D721Med (cell line): ENCODE data around the gene CDH16.
A peak's percentile ranks its signal among the peaks of the same experiment; 100 is the strongest.
"Not testable (repeated sequence)": the region's sequence is repeated elsewhere in the genome, so short reads cannot be mapped to it uniquely, and the experiment has no call there.

Source experiments
- DNase-seq: peaks from one replicate; pipeline ENCODE4 v3.0.0; 2011; ENCODE audit warnings: low spot score; ENCODE audit not compliant: insufficient read length
- FAIRE-seq: peaks from 2 replicates; lab custom pipeline; 2011; peaks lifted over from hg19 to GRCh38; lab: Jason Lieb, UNC
- TF ChIP-seq, protein P1 (sequence below): IDR thresholded peaks from 2 replicates; pipeline ENCODE4 v1.5.1; 2012; ENCODE audit warnings: mild to moderate bottlenecking, control low read depth; ENCODE audit not compliant: insufficient read depth; ENCODE audit errors: missing control alignments

The CDH16 gene

DNA sequence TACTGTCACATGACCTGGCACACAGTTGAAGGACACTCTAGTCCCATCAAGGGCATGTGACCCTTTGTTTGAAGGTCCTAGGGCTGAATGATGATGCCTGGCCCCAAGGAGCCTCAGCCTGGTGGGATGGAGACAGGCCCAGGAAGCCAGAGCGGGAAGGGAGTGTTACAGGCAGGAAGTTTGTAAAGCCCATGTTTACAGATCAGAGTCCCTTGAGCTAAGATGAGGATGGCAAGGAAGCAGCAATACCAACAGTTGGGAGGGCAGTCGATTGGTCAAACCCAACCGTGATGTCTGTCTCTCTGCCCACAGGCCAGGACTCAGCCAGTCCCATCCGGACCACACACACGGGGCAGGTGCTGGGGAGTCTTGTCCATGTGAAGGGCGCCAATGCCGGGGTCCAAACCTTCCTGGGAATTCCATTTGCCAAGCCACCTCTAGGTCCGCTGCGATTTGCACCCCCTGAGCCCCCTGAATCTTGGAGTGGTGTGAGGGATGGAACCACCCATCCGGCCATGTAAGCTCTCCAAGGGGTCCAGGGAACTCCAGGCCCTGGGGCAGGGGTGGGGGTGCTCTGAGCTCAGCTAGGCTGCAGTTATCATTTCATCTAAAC, 19.1 kb upstream of the CDH16 start:
- TF ChIP-seq, protein P1, sequence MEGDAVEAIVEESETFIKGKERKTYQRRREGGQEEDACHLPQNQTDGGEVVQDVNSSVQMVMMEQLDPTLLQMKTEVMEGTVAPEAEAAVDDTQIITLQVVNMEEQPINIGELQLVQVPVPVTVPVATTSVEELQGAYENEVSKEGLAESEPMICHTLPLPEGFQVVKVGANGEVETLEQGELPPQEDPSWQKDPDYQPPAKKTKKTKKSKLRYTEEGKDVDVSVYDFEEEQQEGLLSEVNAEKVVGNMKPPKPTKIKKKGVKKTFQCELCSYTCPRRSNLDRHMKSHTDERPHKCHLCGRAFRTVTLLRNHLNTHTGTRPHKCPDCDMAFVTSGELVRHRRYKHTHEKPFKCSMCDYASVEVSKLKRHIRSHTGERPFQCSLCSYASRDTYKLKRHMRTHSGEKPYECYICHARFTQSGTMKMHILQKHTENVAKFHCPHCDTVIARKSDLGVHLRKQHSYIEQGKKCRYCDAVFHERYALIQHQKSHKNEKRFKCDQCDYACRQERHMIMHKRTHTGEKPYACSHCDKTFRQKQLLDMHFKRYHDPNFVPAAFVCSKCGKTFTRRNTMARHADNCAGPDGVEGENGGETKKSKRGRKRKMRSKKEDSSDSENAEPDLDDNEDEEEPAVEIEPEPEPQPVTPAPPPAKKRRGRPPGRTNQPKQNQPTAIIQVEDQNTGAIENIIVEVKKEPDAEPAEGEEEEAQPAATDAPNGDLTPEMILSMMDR = no peak
- no peak for FAIRE-seq
- no peak for DNase-seq

DNA sequence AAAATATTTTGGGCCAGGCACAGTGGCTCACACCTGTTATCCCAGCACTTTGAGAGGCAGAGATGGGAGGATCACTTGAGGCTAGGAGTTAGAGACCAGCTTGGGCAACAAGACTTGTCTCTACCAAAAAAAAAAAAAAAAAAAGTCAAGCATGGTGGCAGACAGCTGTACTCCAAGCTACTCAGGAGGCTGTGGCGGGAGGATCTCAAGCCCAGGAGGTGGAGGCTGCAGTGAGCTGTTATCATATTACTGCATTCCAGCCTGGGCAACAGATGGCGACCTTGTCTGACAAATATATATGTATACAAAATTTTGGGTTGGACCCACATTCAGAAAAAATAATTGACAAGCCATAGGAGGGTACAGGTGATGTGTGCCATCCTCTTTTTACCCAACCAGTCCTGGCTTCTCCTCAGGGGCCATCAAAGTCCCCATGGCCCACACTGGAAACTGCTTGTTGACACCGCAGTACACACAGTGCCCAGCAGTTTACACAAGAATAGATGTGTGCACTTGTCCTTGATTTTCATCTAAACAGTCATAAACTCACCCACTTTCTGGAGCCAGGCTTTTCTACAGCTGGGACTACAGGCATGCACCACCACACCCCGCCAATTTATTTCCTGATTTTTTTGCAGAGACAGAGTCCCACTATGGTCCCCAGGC, 18.3 kb upstream of the CDH16 start:
- no peak for DNase-seq
- TF ChIP-seq, protein P1 = no peak
- FAIRE-seq = no peak

DNA sequence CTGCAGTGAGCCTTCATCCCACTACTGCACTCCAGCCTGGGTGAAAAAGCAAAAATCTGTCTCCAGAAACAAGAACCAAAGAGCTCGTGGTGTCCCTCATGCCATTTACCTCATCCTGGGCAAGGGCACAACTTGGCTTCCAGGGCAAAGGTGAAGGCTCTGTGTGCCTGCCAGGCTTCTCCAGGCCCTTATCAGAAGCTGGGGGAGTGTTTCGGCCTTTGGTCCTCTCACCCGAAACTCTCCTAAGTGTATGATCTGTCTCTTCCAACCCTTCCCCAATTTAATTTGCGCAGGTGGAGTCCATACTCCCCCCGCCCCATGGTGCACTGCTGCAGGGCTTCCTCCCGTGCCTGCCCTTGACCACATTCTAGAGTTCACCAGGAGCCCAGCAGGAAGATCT, 17.8 kb upstream of the CDH16 start:
- no peak for FAIRE-seq
- DNase-seq = no peak
- TF ChIP-seq, protein P1 = no peak

DNA sequence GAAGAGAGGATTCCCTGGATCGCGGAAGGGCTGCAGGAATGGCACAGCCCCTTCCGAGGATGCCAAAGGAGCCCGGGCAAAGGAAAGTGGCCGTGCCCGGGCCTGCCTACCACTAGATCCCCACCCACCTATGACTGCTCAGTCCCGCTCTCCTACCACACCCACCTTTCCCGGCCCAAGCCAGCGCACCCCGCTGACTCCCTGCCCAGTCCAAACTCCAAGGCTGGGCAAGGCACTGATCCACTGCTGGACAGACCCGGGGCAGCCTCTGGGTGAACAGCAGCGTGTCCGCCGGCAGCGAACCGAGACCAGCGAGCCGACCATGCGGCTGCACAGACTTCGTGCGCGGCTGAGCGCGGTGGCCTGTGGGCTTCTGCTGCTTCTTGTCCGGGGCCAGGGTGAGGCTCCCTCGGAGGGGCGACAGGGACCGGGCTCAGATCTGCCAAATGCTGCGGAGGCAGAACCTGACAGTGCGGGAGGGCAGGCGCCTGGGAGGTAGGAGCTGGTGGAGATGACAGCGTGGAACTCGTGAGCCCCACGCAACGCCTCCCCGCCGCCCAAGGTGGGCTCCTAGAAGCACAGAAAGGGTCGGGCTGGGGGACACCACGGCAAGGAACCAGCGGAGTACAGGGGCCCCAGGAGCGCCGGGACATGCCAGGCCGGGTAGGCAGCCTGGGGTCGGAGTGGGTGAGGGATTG, 16.8 kb upstream of the CDH16 start, which contains the start of gene CES2:
TSS of gene CES2 (plus strand) at position 203 of the 698 bp plus-strand sequence. CDS start at position 323, 120 bp downstream.
- DNase-seq = no peak
- TF ChIP-seq, protein P1 = no peak
- no peak for FAIRE-seq

DNA sequence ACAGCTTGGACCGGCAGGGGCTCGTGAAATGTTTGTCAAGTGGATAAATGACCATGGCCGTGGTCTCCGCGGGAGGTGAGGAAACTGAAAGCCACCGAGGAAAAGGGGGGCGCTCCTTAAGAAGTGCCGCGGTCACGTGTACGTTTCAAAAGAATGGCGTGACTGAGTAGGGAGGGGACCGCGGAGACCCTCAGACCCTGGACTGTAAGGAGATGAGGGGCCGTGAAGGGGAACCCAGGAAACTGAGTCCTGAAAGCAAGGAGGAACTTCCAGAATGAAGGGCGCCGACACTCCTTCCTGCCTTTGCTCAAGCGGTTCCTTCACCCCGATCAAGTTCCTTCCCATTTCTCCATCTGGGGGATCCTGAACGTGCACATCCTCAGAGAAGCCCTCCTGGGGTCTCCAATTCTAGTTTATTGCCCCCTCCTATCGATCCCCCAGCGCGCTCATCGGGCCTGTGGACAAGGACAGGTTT, 16.2 kb upstream of the CDH16 start:
- not testable (repeated sequence) for DNase-seq, FAIRE-seq

DNA sequence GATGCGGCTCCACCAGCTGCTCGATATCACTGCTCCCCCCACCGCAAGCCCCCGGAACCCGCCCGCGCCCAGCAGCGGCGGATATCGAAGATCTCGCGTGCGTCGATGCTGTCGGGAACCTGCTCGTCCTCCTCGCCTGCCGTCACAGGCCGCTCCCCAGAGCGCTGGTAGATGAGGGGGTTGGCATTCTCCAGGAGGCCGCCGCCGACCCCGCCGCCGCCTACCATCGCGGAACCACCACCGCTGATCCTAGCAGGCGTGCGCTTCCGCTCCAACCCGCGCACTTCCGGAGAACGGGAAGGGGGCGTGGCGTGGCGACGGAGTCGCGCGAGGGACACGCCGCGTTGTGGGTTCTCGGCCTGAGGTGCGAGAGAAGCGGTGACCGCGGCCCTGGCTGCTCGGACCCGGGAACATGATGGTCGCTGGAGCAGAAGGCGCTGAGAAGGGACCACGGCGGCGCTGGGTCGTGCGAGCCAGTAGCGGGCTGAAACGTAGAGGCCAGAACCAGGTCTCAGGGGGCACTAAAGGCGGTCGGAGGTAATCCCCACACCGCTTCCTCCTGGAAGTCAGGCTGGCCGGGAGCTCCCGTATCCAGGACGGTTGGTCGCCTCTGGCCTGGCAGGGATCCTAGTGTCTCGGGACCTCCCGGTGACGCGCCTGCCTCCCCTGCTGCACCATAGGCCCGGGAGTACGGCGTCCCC, 15.6 kb upstream of the CDH16 start, which contains the start of gene CIAO2B:
TSS of gene CIAO2B (minus strand) at position 265 of the 701 bp plus-strand sequence. CDS start at position 227, 38 bp downstream.
- TF ChIP-seq, protein P1 = no peak
- DNase-seq (peak; percentile 67), FAIRE-seq (no peak)

DNA sequence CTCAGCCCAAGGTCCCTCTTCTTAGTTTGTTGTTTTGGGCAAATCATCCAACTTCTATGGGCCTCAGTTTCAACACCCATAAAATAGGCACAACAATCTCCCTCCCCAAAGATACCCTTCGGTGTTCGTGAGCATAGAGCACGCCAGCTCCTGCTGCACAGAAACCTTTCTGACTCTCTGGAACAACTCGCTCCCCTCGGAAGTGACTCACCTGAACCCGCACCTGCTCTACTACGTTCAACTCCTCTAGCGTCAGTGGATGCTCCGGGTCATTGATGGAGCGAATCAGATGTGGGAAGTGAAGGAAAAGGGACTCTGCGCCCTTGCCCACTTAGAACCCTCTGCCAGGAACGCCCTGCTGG, 15.1 kb upstream of the CDH16 start:
- DNase-seq (no peak), FAIRE-seq (no peak)
- TF ChIP-seq, protein P1 = no peak
